DMS114 treated with DMSO at 0.1 percent for 48 hours (cell line): ENCODE data around the gene FHIT.

Experiments
- DNase-seq: peaks from one replicate; lab custom pipeline; 2025; ENCODE audit not compliant: unreplicated experiment; lab: John Stamatoyannopoulos, UW

Gene FHIT

GRCh38 chr3:60033901-60034453 lies 1217.3 kb downstream of the FHIT start:
- DNase-seq: no peak

DNA sequence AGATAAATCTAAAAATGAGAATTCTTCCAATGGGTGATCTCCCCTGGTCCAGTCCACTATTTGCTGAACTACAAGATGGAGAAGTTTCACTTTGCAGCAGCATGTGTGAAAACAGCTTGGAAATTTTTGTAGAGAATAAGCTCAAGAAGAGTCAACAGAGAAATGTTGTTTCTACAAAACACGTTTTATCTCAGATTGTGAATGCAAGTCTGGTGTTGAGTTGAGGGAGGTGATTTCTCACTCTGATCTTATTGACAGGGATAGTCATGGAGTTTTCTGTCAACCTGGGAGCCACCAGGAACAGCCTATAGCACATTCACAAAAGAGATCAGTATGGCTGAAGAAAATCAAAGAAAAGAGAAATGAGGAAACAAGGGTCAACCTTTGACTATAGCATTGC lies 1220.3 kb downstream of the FHIT start:
- DNase-seq: no peak

- no peak for DNase-seq
These were observed 1223.0 kb downstream of the FHIT start for GRCh38 chr3:60028233-60028632.

DNA sequence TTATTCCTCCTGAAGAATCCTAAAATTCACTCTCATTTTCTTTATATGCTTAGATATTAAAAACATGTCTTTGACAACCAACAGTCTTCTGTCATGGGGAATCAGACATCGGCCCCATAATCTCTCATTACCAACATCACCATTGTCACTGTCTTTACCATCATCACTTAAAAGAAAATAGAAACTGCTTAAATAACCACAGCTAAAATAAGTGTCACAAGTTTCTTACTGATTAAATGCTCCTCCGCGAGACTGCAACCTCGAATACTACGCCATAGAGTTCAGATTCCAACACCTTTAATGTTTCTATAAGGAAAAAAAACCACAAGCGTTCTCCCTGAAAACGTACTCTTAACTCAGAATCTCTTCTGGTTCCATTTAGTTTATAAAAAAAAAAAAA lies 1223.9 kb downstream of the FHIT start:
- DNase-seq: no peak

GRCh38 chr3:60025096-60026050 lies 1225.9 kb downstream of the FHIT start:
- no peak for DNase-seq

DNA sequence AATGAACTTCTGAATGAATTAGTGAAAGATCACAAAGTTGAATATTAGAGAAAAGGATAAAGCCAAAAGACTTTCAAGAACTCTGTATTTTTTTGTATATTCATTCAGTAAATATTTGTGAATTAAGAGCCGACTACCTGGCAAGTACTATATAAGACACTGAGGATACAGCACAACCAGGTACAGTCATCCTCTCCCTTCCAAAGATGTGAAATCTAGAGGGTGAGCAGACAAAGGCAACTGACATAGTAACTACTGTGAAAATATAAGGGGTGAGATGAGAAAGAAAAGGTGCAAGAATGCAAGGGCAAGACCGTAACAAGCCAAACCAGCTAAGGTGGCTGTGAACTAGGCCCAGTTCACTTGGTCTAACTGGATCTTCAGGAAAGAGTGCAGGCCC lies 1226.9 kb downstream of the FHIT start:
- no peak for DNase-seq

- no peak for DNase-seq
These were observed 1228.1 kb downstream of the FHIT start for GRCh38 chr3:60023189-60023588.

- DNase-seq: no peak
These were observed 1233.6 kb downstream of the FHIT start for GRCh38 chr3:60017631-60018030.

GRCh38 chr3:60015032-60015705 lies 1236.1 kb downstream of the FHIT start:
- DNase-seq: no peak

GRCh38 chr3:60013241-60013640 lies 1238.0 kb downstream of the FHIT start:
- no peak for DNase-seq

DNA sequence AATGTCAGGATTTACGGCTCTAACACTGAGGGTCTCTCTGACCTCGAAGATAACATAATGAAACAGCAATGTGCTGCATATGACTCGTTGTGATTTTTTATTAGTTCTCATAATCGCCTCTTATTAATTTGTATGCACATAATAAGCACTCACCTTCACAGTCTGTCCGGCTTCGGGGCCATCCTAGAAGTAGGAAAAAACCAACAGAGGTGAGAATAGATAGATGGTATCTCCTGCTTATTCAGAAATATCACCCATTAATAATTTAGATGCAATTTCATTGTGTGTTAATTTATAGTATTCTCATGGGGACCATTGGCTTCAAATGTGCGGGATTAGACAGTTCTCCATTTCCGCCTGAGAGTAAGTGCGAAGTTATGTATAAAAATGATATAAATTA lies 1240.0 kb downstream of the FHIT start:
- no peak for DNase-seq

DNA sequence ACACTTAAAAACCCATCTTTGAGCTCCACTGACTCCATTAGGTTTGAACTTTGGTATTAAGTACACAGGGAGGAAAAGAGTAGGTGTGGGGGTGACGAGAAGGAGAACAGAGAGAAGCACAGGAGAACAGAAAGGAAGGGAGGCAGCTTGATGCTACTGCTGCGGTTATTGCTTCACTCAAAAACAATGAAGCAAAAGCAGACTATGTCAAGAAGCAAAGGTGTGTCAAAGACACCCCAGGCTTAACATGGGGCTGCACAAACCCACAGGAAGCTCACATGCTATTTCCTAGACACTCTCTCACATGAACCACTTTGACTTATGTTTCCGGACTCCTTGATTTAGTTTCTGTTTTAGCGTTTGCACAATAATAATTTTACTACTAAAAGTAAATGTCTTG lies 1240.5 kb downstream of the FHIT start:
- DNase-seq: no peak

- no peak for DNase-seq
These were observed 1241.2 kb downstream of the FHIT start for GRCh38 chr3:60009931-60010478.

DNA sequence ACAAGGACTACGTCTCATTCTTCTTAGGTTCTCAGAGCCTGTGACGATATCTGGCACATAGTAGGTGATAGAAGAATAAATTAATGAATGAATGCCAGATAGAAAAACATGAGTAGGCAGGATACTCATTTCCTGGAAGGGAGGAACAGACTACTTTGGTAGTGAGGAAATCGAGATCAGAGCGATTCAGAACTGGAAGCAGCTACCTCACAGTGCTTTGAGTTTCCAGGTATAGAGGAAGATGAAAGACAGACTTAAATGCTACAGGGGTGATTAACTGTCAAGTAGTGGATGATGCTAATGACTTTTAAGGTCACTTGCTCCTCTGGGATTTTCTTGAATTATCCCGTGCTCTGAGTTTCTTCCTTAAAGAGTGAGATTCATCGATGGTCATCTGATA lies 1249.9 kb downstream of the FHIT start:
- DNase-seq: no peak

GRCh38 chr3:60000311-60001105 lies 1250.7 kb downstream of the FHIT start:
- no peak for DNase-seq

DNA sequence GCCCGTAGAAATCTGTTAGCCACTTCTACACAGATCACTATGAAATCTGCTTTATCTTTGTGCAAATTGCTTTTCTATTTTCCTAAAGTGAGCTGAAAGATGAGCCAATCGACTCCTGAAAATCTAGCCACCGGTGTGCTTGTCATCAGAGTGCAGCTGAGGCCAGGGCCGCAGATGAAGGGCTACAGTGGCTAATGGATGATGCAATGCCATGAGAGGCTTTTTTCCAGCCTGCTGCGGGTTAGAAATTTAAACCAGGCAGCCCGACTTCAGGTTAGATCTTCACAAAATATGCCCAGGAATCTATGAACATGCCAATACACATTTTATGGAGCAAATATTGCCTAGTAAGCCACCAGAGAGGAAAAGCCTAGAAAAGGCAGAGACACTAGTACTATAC lies 1253.2 kb downstream of the FHIT start:
- DNase-seq: no peak

DNA sequence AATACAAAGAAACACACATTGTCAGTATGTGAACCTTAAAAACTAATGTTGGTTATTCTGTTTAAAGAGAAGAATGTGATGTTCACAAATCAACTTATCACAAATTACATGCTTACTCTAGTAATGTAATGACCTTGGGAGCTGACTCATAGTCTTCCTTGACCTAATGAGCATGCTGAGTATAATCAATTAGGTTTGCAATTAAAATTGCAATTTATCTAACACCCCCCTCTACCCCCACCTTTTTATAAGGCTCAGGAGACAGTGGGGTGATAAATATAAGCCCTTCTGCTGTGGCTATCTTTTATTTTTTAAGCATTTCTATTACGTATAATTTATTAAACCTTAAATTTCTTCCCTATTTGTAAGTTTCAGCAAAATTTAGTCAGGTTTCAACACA lies 1253.7 kb downstream of the FHIT start:
- no peak for DNase-seq

- DNase-seq: no peak
These were observed 1255.2 kb downstream of the FHIT start for GRCh38 chr3:59996056-59996455.

DNA sequence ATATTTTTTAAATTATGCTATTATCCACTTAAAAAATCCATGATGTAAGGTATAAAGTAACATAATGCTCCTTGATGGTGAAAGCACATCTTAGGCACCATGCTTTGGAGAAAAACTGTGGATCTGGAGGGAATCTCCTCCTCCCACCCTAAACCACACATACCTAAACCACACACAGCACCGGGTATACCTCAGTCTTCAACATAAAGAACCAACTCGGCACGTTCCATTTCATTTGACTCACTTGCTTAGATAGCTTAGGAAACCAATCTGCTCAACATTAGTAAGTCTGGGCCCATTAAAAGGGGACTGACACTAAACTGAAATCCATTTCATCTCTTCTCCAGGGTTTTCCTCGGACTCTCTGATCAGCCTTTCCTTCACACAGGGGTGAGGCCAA lies 1255.7 kb downstream of the FHIT start:
- no peak for DNase-seq

DNA sequence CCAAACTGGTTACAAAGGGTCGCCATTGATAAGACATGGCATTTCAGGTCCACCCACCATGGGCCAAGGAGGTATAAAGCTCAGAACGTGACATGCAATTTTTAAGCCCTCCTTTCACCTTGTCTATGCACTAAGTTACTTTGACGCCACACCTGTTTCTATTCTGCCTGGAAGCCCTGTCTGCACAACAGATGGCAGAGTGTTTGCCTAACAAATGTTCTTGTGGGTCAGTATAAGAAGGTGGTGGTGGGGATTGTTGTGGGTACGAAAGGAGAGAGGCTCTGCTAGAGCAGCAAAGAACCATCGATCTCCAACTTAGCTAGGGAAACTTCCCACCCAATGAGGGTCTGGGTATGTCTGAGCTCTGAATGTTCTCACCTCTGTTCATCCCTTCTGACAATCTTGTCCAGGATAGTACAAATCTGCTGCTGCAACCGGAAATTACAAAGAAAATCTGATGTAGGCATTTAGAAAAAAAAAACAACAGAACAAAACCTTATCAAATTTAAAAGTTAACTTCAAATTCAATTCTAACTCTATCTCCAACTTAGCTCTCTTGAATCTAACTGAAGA lies 1256.4 kb downstream of the FHIT start:
- no peak for DNase-seq

- no peak for DNase-seq
These were observed 1258.7 kb downstream of the FHIT start for GRCh38 chr3:59992578-59992977.
